ENCODE results near the gene NAPG.

The NAPG gene

GRCh38 chr18:10525697-10526560, at the start of gene NAPG:
NAPG (plus strand) TSS chr18:10526027; CDS start chr18:10526103, 76 bp downstream.
- Histone ChIP-seq H3K4me3 (ENCODE audit: low read length) (peak within 1 kb of the TSS; percentile 89), H3K27me3 (ENCODE audit: control insufficient read depth, insufficient read depth, low read length) (no peaks in the 10 kb centered on the region), H3K27ac (ENCODE audit: low read length) (no peak within 1 kb of the TSS), H3K36me3 (ENCODE audit: control insufficient read depth, low read depth, low read length) (no peaks in the 10 kb centered on the region), H3K9me3 (ENCODE audit: control insufficient read depth, low read depth, low read length) (no peaks in the 10 kb centered on the region), H3K9ac (ENCODE audit: low read length) (peak within 1 kb of the TSS; percentile 66), H3K4me1 (ENCODE audit: control insufficient read depth, low read depth, low read length) (no peaks in the 10 kb centered on the region)

GRCh38 chr18:10476338-10476791, 49.5 kb upstream of the NAPG start:
- no peak overlapping the region for H3K4me3 ChIP-seq (ENCODE audit: low read length)
- no peaks in the 10 kb centered on the region for H3K9me3 ChIP-seq (ENCODE audit: control insufficient read depth, low read depth, low read length)
- H3K27me3 ChIP-seq (ENCODE audit: control insufficient read depth, insufficient read depth, low read length): peaks cover 39% of the 10 kb centered on the region
- H3K27ac ChIP-seq (ENCODE audit: low read length): no peak overlapping the region
- H3K36me3 ChIP-seq (ENCODE audit: control insufficient read depth, low read depth, low read length): no peaks in the 10 kb centered on the region
- H3K4me1 ChIP-seq (ENCODE audit: control insufficient read depth, low read depth, low read length): peaks cover 13% of the 10 kb centered on the region
- no peak overlapping the region for H3K9ac ChIP-seq (ENCODE audit: low read length)

- Histone ChIP-seq H3K9ac (ENCODE audit: low read length) (no peak overlapping the region), H3K9me3 (ENCODE audit: control insufficient read depth, low read depth, low read length) (no peaks in the 10 kb centered on the region), H3K27ac (ENCODE audit: low read length) (no peak overlapping the region), H3K36me3 (ENCODE audit: control insufficient read depth, low read depth, low read length) (no peaks in the 10 kb centered on the region), H3K27me3 (ENCODE audit: control insufficient read depth, insufficient read depth, low read length) (peaks cover 39% of the 10 kb centered on the region), H3K4me1 (ENCODE audit: control insufficient read depth, low read depth, low read length) (peaks cover 16% of the 10 kb centered on the region), H3K4me3 (ENCODE audit: low read length) (no peak overlapping the region)
Observed at GRCh38 chr18:10477121-10477862, 48.5 kb upstream of the NAPG start.

GRCh38 chr18:10477863-10478260, 48.0 kb upstream of the NAPG start:
- Histone ChIP-seq H3K9ac (ENCODE audit: low read length) (no peak overlapping the region), H3K27ac (ENCODE audit: low read length) (no peak overlapping the region), H3K36me3 (ENCODE audit: control insufficient read depth, low read depth, low read length) (no peaks in the 10 kb centered on the region), H3K4me3 (ENCODE audit: low read length) (no peak overlapping the region), H3K4me1 (ENCODE audit: control insufficient read depth, low read depth, low read length) (peaks cover 16% of the 10 kb centered on the region), H3K27me3 (ENCODE audit: control insufficient read depth, insufficient read depth, low read length) (peaks cover 39% of the 10 kb centered on the region), H3K9me3 (ENCODE audit: control insufficient read depth, low read depth, low read length) (no peaks in the 10 kb centered on the region)

GRCh38 chr18:10481831-10482230, 44.0 kb upstream of the NAPG start:
- peaks cover 19% of the 10 kb centered on the region for H3K27me3 ChIP-seq (ENCODE audit: control insufficient read depth, insufficient read depth, low read length)
- H3K9ac ChIP-seq (ENCODE audit: low read length): no peak overlapping the region
- H3K9me3 ChIP-seq (ENCODE audit: control insufficient read depth, low read depth, low read length): no peaks in the 10 kb centered on the region
- peaks cover 11% of the 10 kb centered on the region for H3K4me1 ChIP-seq (ENCODE audit: control insufficient read depth, low read depth, low read length)
- H3K27ac ChIP-seq (ENCODE audit: low read length): no peak overlapping the region
- no peaks in the 10 kb centered on the region for H3K36me3 ChIP-seq (ENCODE audit: control insufficient read depth, low read depth, low read length)
- H3K4me3 ChIP-seq (ENCODE audit: low read length): no peak overlapping the region

- Histone ChIP-seq H3K36me3 (ENCODE audit: control insufficient read depth, low read depth, low read length) (no peaks in the 10 kb centered on the region), H3K27ac (ENCODE audit: low read length) (no peak overlapping the region), H3K9me3 (ENCODE audit: control insufficient read depth, low read depth, low read length) (no peaks in the 10 kb centered on the region), H3K4me3 (ENCODE audit: low read length) (no peak overlapping the region), H3K9ac (ENCODE audit: low read length) (no peak overlapping the region), H3K4me1 (ENCODE audit: control insufficient read depth, low read depth, low read length) (peaks cover 5% of the 10 kb centered on the region), H3K27me3 (ENCODE audit: control insufficient read depth, insufficient read depth, low read length) (peaks cover 17% of the 10 kb centered on the region)
Observed at GRCh38 chr18:10482363-10482984, 43.4 kb upstream of the NAPG start.

- H3K4me1 ChIP-seq (ENCODE audit: control insufficient read depth, low read depth, low read length): peaks cover 4% of the 10 kb centered on the region
- H3K9ac ChIP-seq (ENCODE audit: low read length): no peak overlapping the region
- H3K27me3 ChIP-seq (ENCODE audit: control insufficient read depth, insufficient read depth, low read length): peaks cover 17% of the 10 kb centered on the region
- no peaks in the 10 kb centered on the region for H3K9me3 ChIP-seq (ENCODE audit: control insufficient read depth, low read depth, low read length)
- no peak overlapping the region for H3K4me3 ChIP-seq (ENCODE audit: low read length)
- no peaks in the 10 kb centered on the region for H3K36me3 ChIP-seq (ENCODE audit: control insufficient read depth, low read depth, low read length)
- H3K27ac ChIP-seq (ENCODE audit: low read length): no peak overlapping the region
Observed at GRCh38 chr18:10482985-10483949, 42.6 kb upstream of the NAPG start.

GRCh38 chr18:10485475-10485874, 40.4 kb upstream of the NAPG start:
- Histone ChIP-seq H3K27me3 (ENCODE audit: control insufficient read depth, insufficient read depth, low read length) (no peaks in the 10 kb centered on the region), H3K4me1 (ENCODE audit: control insufficient read depth, low read depth, low read length) (peaks cover 4% of the 10 kb centered on the region), H3K9ac (ENCODE audit: low read length) (no peak overlapping the region), H3K27ac (ENCODE audit: low read length) (no peak overlapping the region), H3K36me3 (ENCODE audit: control insufficient read depth, low read depth, low read length) (no peaks in the 10 kb centered on the region), H3K4me3 (ENCODE audit: low read length) (no peak overlapping the region), H3K9me3 (ENCODE audit: control insufficient read depth, low read depth, low read length) (no peaks in the 10 kb centered on the region)

GRCh38 chr18:10486362-10486761, 39.5 kb upstream of the NAPG start:
- peaks cover 4% of the 10 kb centered on the region for H3K4me1 ChIP-seq (ENCODE audit: control insufficient read depth, low read depth, low read length)
- no peak overlapping the region for H3K9ac ChIP-seq (ENCODE audit: low read length)
- H3K27me3 ChIP-seq (ENCODE audit: control insufficient read depth, insufficient read depth, low read length): no peaks in the 10 kb centered on the region
- H3K27ac ChIP-seq (ENCODE audit: low read length): no peak overlapping the region
- H3K9me3 ChIP-seq (ENCODE audit: control insufficient read depth, low read depth, low read length): no peaks in the 10 kb centered on the region
- no peaks in the 10 kb centered on the region for H3K36me3 ChIP-seq (ENCODE audit: control insufficient read depth, low read depth, low read length)
- H3K4me3 ChIP-seq (ENCODE audit: low read length): no peak overlapping the region

GRCh38 chr18:10487154-10487553, 38.7 kb upstream of the NAPG start:
- Histone ChIP-seq H3K9me3 (ENCODE audit: control insufficient read depth, low read depth, low read length) (no peaks in the 10 kb centered on the region), H3K4me3 (ENCODE audit: low read length) (no peak overlapping the region), H3K9ac (ENCODE audit: low read length) (no peak overlapping the region), H3K36me3 (ENCODE audit: control insufficient read depth, low read depth, low read length) (no peaks in the 10 kb centered on the region), H3K4me1 (ENCODE audit: control insufficient read depth, low read depth, low read length) (no peaks in the 10 kb centered on the region), H3K27ac (ENCODE audit: low read length) (no peak overlapping the region), H3K27me3 (ENCODE audit: control insufficient read depth, insufficient read depth, low read length) (no peaks in the 10 kb centered on the region)
